LNCaP clone FGC (cell line): Measurements from ENCODE around the gene ADARB2.

Experiments
- DNase-seq: peaks from one replicate; pipeline ENCODE4 v3.0.0-alpha.2; 2011; ENCODE audit warnings: low read depth
- H3K4me3 ChIP-seq: 2 replicates; pipeline ENCODE4 v1.5.1; 2011; ENCODE audit warnings: mild to moderate bottlenecking, low read depth, low read length, control low read depth
- TF ChIP-seq, protein P1 (sequence below): IDR thresholded peaks from 2 replicates; pipeline ENCODE4 v1.5.1; 2012; ENCODE audit warnings: mild to moderate bottlenecking; ENCODE audit not compliant: control insufficient read depth, insufficient read depth; ENCODE audit errors: extremely low read depth

ADARB2 gene

DNA sequence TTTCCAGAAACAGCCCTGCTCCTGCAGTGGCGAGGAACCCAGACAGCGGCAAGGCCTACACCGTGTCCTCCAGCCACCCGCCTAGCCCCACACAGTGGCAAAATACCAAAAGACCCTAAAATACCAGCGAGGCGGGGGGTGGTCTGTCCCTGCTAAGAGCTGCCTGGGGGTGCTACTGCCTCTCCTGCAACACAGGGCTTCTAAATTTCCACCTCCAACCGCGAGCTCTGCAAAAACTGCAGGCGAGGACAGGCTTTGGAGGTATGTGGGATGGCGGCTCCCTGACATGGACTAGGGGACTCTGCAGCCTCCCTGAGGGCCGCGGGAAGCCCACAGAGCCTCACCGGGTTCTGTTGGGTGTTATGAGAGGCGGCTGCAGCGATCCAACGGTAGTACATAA, 558.8 kb downstream of the ADARB2 start:
- DNase-seq, result no peak
- no peak overlapping the region for H3K4me3 ChIP-seq
- TF ChIP-seq, protein P1, sequence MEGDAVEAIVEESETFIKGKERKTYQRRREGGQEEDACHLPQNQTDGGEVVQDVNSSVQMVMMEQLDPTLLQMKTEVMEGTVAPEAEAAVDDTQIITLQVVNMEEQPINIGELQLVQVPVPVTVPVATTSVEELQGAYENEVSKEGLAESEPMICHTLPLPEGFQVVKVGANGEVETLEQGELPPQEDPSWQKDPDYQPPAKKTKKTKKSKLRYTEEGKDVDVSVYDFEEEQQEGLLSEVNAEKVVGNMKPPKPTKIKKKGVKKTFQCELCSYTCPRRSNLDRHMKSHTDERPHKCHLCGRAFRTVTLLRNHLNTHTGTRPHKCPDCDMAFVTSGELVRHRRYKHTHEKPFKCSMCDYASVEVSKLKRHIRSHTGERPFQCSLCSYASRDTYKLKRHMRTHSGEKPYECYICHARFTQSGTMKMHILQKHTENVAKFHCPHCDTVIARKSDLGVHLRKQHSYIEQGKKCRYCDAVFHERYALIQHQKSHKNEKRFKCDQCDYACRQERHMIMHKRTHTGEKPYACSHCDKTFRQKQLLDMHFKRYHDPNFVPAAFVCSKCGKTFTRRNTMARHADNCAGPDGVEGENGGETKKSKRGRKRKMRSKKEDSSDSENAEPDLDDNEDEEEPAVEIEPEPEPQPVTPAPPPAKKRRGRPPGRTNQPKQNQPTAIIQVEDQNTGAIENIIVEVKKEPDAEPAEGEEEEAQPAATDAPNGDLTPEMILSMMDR, result no peak

DNA sequence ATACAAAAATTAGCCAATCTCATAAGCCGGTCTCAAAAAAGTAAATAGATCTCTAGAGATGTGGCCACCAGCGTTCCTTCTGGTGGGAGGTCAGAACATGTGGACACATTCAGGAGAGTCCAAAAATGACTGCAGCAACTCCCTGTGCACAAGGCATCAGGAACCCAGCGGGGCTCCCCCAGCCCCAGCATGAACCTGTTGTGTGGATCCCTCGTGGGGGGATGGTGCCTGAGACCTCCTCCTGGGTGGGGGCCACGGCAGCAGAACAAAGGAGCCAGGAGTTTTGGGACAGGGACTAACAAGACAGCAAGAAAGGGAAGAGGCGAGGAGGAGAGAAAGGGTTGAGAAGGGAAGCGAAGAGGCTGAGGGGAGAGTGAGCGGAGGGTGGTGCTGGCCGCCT, 559.4 kb downstream of the ADARB2 start:
- TF ChIP-seq, protein P1, result no peak

GRCh38 chr10:1175956-1176565, 561.3 kb downstream of the ADARB2 start:
- DNase-seq, result no peak
- TF ChIP-seq, protein P1, result no peak
- no peak overlapping the region for H3K4me3 ChIP-seq

More for the DNA sequence above, 559.4 kb downstream of the ADARB2 start:
- no peak overlapping the region for H3K4me3 ChIP-seq
- DNase-seq, result no peak

- TF ChIP-seq, protein P1, result no peak
- H3K4me3 ChIP-seq, result no peak overlapping the region
- no peak for DNase-seq
These were observed 563.3 kb downstream of the ADARB2 start for GRCh38 chr10:1174022-1174421.

DNA sequence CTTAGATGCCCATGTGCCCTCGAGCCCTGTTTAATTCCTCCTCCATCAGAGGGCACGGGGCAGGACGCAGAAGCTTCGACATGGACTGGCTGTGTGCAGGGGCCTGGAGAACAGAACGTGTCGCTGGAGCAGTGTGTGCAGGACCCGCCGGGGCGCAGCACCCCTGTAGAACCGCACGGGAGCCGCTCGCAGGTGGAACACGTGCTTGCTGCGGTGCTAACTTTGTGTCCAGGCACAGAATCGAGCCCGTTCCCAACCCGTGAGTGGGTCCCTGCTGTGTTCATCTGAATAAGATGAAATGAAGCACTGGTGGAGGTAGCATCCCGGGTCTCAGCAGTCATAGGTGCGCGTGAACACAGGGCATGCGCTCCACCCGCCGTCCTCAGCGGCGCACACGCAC, 564.2 kb downstream of the ADARB2 start:
- DNase-seq, result no peak
- TF ChIP-seq, protein P1, result no peak
- H3K4me3 ChIP-seq, result no peak overlapping the region

- TF ChIP-seq, protein P1, result no peak
- no peak for DNase-seq
- H3K4me3 ChIP-seq, result no peak overlapping the region
These were observed 564.9 kb downstream of the ADARB2 start for GRCh38 chr10:1172256-1172984.
